ENCODE results near the gene CENPP. TPM values are rescaled to one million over a fixed set of nuclear protein-coding genes. Genes with fewer than 3 reads are reported as not detected.

Gene CENPP
- polyA plus RNA-seq, 2 of the 4 experiments (the other 2 are of a cell fraction): 7.2 to 13.4 TPM

DNA sequence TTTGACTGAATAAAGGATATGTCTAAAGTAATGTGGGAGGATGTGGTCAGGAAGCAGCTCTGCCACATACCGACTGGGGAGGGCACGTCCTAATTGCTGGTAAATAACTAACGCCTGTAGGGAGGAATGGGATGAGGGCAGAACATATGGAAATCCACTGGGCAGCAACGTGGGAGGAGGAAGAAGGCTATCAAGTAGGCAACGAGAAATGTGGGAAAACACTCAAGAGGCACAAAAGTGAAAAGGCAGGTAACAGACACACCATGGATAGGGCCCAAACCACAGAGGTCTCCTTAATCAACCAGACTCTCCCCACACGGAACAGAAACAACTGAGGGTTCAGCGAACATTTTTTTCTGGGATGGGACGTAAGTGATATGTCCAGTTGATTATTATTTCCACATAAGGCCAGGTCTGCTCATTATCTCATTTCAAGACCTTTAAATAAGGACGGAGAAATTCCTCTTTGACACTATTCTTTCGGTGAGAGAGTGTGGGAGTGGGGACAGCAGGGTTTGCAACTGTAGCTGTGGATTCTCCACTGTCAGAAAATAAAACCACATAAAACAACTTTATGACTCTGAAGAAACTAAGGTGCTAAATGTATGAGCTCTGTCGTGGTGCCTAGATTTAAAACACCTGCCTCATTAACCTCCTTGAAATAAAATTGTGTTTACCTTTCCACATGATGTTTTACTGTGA, 49.3 kb upstream of the CENPP start:
- no peaks in the 10 kb centered on the region for H3K9me3 ChIP-seq
- CTCF ChIA-PET: interaction anchor here (0.9 to 5.4 kb wide), 4 partner anchors 18 to 500 kb away, joined by 3 to 31 read pairs (median 4); no protein-coding TSS in a partner anchor
- FAIRE-seq: no peak

DNA sequence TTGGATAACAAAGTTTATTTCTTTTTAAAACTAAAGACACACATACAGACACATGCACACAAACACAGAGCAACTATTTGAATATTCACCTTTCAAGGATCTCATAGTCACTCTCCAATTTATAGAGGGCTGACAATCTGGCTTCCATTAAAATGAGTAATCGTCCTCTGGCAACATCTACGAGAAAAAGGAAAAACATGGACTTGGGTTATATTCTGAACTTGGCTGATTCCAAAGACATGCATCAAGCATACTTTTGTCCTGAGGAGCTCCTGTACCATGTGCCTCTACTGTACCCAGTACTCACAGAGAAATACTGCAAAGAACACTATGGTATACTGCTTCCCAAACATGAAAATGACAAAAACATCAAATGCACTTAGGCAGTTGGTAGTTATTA, 47.6 kb upstream of the CENPP start:
- no peak for FAIRE-seq
- no peak for ATAC-seq
- Histone ChIP-seq H3K4me1 (no peaks in the 10 kb centered on the region), H3K27ac (no peak overlapping the region), H3K4me2 (no peak overlapping the region), H3K4me3 (no peak overlapping the region), H3K9me3 (no peaks in the 10 kb centered on the region)
- POLR2A ChIA-PET: no interaction called here
- 84% methylated on average over 2 of the region's 2 CpGs for WGBS (ENCODE audit: missing lambda C conversion rate)
- CTCF ChIA-PET: interaction anchor here (0.6 to 5.4 kb wide), 11 partner anchors 9 to 513 kb away, joined by 3 to 31 read pairs (median 4); no protein-coding TSS in a partner anchor
- TF ChIP-seq PHF8 (IDR thresholded peaks at IDR 0.05; ENCODE audit: borderline replicate concordance, low read depth): no peak
- TF ChIP-seq RARB (CRISPR knock-in tag; IDR thresholded peaks at IDR 0.05): no peak
- TF ChIP-seq GATA3 (IDR thresholded peaks at IDR 0.05; ENCODE audit: borderline replicate concordance): no peak
- TF ChIP-seq EHMT2 (IDR thresholded peaks at IDR 0.05; ENCODE audit: low read depth): no peak
- no peak for TF ChIP-seq TFCP2L1 (CRISPR knock-in tag; IDR thresholded peaks at IDR 0.05)
- TF ChIP-seq, protein P1, sequence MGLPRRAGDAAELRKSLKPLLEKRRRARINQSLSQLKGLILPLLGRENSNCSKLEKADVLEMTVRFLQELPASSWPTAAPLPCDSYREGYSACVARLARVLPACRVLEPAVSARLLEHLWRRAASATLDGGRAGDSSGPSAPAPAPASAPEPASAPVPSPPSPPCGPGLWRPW (IDR thresholded peaks at IDR 0.05): no peak
- TF ChIP-seq HOXB5 (CRISPR knock-in tag; IDR thresholded peaks at IDR 0.05): no peak
- no peak for TF ChIP-seq FOXS1 (CRISPR knock-in tag; IDR thresholded peaks at IDR 0.05)
- TF ChIP-seq ZSCAN20 (CRISPR knock-in tag; IDR thresholded peaks at IDR 0.05): no peak
- no peak for DNase-seq (ENCODE audit: low read depth in 1 of 2, low spot score in 1 of 2)

More for the DNA sequence above, 49.3 kb upstream of the CENPP start:
- Histone ChIP-seq H3K4me3 (no peak overlapping the region), H3K27ac (no peak overlapping the region), H3K4me1 (no peaks in the 10 kb centered on the region), H3K4me2 (no peak overlapping the region)
- POLR2A ChIA-PET: no interaction called here
- WGBS (ENCODE audit: missing lambda C conversion rate): 85% methylated on average over 11 of the region's 11 CpGs
- TF ChIP-seq CBX8 (IDR thresholded peaks at IDR 0.05): no peak
- no peak for TF ChIP-seq RCOR1 (IDR thresholded peaks at IDR 0.05; ENCODE audit: low read depth, low read length)
- TF ChIP-seq MAFK (IDR thresholded peaks at IDR 0.05; ENCODE audit: partially characterized antibody): no peak
- TF ChIP-seq TFCP2L1 (CRISPR knock-in tag; IDR thresholded peaks at IDR 0.05): no peak
- TF ChIP-seq, protein P2, sequence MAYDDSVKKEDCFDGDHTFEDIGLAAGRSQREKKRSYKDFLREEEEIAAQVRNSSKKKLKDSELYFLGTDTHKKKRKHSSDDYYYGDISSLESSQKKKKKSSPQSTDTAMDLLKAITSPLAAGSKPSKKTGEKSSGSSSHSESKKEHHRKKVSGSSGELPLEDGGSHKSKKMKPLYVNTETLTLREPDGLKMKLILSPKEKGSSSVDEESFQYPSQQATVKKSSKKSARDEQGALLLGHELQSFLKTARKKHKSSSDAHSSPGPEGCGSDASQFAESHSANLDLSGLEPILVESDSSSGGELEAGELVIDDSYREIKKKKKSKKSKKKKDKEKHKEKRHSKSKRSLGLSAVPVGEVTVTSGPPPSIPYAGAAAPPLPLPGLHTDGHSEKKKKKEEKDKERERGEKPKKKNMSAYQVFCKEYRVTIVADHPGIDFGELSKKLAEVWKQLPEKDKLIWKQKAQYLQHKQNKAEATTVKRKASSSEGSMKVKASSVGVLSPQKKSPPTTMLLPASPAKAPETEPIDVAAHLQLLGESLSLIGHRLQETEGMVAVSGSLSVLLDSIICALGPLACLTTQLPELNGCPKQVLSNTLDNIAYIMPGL (CRISPR knock-in tag; IDR thresholded peaks at IDR 0.05; ENCODE audit: borderline replicate concordance): no peak
- no peak for TF ChIP-seq FOSL2 (IDR thresholded peaks at IDR 0.05)
- no peak for TF ChIP-seq FOSL2 (CRISPR knock-in tag; IDR thresholded peaks at IDR 0.05)
- TF ChIP-seq FOXS1 (CRISPR knock-in tag; IDR thresholded peaks at IDR 0.05): no peak
- TF ChIP-seq ZSCAN20 (CRISPR knock-in tag; IDR thresholded peaks at IDR 0.05): no peak
- no peak for TF ChIP-seq BHLHE40 (IDR thresholded peaks at IDR 0.05; ENCODE audit: low read depth, low read length)
- TF ChIP-seq PHF8 (IDR thresholded peaks at IDR 0.05; ENCODE audit: borderline replicate concordance, low read depth): no peak
- TF ChIP-seq NR3C1 (IDR thresholded peaks at IDR 0.05): no peak
- TF ChIP-seq FOSB (CRISPR knock-in tag; IDR thresholded peaks at IDR 0.05): no peak
- TF ChIP-seq, protein P3, sequence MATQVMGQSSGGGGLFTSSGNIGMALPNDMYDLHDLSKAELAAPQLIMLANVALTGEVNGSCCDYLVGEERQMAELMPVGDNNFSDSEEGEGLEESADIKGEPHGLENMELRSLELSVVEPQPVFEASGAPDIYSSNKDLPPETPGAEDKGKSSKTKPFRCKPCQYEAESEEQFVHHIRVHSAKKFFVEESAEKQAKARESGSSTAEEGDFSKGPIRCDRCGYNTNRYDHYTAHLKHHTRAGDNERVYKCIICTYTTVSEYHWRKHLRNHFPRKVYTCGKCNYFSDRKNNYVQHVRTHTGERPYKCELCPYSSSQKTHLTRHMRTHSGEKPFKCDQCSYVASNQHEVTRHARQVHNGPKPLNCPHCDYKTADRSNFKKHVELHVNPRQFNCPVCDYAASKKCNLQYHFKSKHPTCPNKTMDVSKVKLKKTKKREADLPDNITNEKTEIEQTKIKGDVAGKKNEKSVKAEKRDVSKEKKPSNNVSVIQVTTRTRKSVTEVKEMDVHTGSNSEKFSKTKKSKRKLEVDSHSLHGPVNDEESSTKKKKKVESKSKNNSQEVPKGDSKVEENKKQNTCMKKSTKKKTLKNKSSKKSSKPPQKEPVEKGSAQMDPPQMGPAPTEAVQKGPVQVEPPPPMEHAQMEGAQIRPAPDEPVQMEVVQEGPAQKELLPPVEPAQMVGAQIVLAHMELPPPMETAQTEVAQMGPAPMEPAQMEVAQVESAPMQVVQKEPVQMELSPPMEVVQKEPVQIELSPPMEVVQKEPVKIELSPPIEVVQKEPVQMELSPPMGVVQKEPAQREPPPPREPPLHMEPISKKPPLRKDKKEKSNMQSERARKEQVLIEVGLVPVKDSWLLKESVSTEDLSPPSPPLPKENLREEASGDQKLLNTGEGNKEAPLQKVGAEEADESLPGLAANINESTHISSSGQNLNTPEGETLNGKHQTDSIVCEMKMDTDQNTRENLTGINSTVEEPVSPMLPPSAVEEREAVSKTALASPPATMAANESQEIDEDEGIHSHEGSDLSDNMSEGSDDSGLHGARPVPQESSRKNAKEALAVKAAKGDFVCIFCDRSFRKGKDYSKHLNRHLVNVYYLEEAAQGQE (IDR thresholded peaks at IDR 0.05): no peak
- TF ChIP-seq EHF (CRISPR knock-in tag; IDR thresholded peaks at IDR 0.05): no peak
- no peak for TF ChIP-seq RARB (CRISPR knock-in tag; IDR thresholded peaks at IDR 0.05)
- DNase-seq (ENCODE audit: low read depth in 1 of 2, low spot score in 1 of 2) (no peak), ATAC-seq (no peak)

Measured in A549 (cell line).